ENCODE data around the gene SLCO1B3. TPM values are rescaled to one million over a fixed set of nuclear protein-coding genes. Genes with fewer than 3 reads are reported as not detected.

Gene SLCO1B3
- total RNA-seq, 1 donor: not detected

DNA sequence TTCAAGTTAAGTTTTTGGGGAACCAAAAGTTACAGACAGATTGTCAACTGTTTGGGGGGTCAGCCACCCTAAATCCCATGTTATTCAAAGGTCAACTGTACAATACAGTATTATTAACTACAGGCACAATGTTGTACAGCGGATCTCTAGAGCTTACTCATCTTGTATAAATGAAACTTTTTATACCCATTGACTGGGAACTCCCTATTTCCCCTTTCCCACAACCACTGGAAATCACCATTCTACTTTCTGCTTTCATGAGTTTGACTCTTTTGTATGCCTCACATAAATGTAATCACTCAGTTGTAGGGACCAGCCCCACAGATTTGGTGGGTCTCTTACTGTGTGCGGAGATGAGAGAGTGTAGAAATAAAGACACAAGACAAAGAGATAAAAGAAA lies 57.8 kb downstream of the SLCO1B3 start:
- no peak for DNase-seq (ENCODE audit: low read depth in 2 of 3, low spot score in 2 of 3)

GRCh38 chr12:20883288-20883687 lies 72.8 kb downstream of the SLCO1B3 start:
- DNase-seq (ENCODE audit: low read depth in 2 of 3, low spot score in 2 of 3): no peak

DNA sequence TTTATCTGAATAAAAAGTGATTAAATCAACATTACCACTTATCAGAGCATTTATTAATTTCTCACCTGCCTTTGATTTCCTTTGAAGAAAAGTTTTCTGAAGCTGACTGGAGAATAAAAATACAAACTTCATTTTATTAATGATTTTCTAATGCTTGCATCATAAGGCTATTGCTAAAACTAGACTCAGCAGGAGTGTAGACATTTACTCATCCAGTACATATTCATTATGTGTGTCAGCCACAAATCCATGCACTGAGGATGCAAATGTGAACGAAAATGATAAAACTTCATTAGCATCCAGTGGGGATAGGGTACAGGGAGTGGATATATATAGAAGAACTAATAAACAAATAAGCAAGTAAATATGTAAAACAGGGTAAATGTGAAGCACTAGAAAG lies 74.6 kb downstream of the SLCO1B3 start:
- DNase-seq (ENCODE audit: low read depth in 2 of 3, low spot score in 2 of 3): no peak

DNA sequence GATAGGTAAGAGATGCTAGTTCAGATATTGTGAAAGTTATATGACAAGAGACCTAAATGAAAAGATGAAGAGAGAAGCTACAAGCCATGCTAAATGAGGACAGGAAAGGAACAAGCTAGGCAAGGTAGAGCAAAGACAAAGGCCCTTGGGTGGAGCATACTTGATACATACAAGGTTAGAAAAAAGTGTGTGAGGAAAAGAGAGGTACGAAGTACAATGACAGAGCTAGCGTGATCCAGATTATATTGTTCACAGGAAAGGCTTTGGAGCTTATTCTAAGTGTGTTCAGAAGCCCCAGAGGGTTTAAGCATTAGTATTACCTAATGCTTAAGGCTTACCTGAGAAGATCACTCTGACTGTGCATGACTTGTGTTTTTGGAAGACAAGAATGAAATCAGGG lies 75.0 kb downstream of the SLCO1B3 start:
- no peak for DNase-seq (ENCODE audit: low read depth in 2 of 3, low spot score in 2 of 3)

DNA sequence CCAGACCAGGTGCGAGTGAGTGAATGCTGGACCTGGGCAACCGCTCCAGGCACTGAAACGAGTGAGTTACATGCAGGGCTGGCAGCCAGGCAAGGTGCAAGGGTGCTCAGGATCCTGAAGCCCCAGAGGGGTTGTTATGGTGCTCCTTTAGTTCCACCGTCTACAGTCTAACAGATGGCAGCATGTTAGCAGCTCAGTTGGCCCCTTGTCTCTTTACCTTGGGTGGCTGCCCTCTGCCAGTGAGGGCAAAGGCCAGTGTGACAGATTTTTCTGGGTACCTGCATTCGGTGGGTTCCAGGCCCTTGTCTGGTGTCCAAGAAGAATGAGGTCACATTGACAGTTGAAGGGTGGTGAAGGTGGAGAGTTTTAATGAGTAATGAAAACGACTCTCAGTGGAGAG lies 106.8 kb downstream of the SLCO1B3 start:
- DNase-seq (ENCODE audit: low read depth in 2 of 3, low spot score in 2 of 3): no peak

GRCh38 chr12:20917819-20918218 lies 107.3 kb downstream of the SLCO1B3 start:
- no peak for DNase-seq (ENCODE audit: low read depth in 2 of 3, low spot score in 2 of 3)

DNA sequence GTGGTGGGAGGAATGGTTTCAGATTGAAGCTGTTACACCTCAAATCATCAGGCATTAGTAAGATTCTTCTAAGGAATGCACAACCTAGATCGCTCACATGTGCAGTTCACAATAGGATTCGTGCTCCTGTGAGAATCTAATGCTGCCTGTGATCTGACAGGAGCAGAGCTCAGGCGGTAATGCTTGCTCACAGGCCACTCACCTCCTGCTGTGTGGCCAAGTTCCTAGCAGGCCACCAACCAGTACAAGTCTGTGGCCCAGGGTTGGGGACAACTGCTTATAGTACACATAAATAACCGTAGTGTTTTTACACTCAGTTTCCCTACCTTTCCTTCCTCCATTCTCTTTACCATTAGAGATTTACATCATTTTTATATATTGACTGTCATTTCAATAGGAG lies 121.4 kb downstream of the SLCO1B3 start:
- DNase-seq (ENCODE audit: low read depth in 2 of 3, low spot score in 2 of 3): no peak

DNA sequence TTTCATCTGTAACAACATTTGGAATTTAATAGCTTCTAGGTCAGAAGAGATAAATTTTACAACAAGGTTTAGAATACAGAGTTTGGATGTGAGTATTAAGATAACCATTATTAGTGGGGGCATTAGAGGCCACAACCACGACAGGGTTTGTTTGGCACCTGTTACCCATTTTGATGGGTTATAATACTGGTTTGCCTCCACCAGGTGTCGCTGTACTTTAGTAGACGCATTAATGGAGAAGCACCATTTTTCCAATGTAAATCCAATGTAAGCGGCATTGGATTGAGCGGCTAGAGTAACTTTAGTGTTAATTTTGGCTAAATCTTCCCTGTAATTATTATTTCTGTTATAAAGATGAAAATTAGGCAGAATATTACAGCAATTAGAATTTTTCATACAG lies 136.2 kb downstream of the SLCO1B3 start:
- no peak for DNase-seq (ENCODE audit: low read depth in 2 of 3, low spot score in 2 of 3)

GRCh38 chr12:20950248-20950647 lies 139.7 kb downstream of the SLCO1B3 start:
- DNase-seq (ENCODE audit: low read depth in 2 of 3, low spot score in 2 of 3): peak in 2 of 3 donors; percentile 8 to 40

DNA sequence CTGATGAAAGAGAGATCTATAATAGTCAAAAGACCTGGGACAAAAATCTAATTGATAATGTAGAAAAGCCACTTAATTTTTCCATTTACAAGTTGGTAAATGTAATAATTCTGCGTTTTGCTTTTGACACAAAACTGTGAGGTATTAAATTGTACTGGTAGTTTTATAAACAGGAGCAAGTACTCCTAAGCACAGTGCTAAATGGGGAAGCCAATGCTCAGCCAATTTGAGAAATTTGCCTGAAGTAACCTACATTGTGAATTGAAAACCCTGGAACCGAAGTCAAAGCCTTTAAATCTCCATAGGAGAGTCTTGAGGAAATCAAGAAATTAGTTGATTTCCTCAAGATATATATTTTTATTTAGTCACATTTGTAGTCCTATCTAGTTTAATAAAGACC lies 152.8 kb downstream of the SLCO1B3 start:
- DNase-seq (ENCODE audit: low read depth in 2 of 3, low spot score in 2 of 3): no peak

DNA sequence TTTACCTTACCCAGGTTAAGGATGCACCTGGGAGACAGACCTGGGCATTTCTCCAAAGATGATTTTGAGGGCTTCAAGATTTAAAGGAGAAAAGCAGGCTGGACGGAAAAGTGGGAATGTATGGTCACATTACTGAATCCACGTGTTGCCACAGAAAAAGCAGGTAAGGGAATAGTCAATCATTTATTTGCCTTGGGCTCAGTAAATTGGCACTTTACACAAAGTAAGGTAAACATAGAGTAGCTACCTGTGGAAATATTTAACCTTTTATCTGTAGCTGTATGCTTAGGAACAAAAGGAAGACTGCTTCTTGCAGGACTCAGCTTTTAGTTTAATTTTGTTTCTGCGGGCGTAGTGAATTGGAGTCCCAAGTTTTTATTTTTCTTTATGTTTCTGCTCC lies 153.3 kb downstream of the SLCO1B3 start:
- no peak for DNase-seq (ENCODE audit: low read depth in 2 of 3, low spot score in 2 of 3)

Small RNAs within 50 kb of the gene (small RNA-seq; reads per million reads assigned to genes)
- not detected for gene AC011604.1

Other genes starting within 250 kb of the SLCO1B3 start
- gene SLCO1C1, start 115.4 kb upstream of the SLCO1B3 start, total RNA-seq: not detected